Calu3 (cell line): ENCODE measurements around the gene AP2B1. TPM values are rescaled to one million over a fixed set of nuclear protein-coding genes. Genes with fewer than 3 reads are reported as not detected.

ENCODE experiments used
- BruUV-seq: library from RNA; stranded (reverse); fragments of 400-500 nt; replicated peaks from 2 replicates; lab custom pipeline; 2021; lab: Mats Ljungman, UMichigan
- CTCF ChIA-PET: fragments of 300-600 bp; sonication (Branson Sonifier 250); formaldehyde crosslinking; loops from one replicate; lab custom pipeline; 2022; ENCODE audit warnings: antibody characterized with exemption; lab: Charles Lee
- DNase-seq: peaks from one replicate; pipeline ENCODE4 v3.0.0; 2022
- H3K27ac Mint-ChIP-seq: one replicate; pipeline ENCODE4 v1.8.0; 2022; ENCODE audit warnings: mixed read lengths; ENCODE audit not compliant: unreplicated experiment
- H3K27me3 Mint-ChIP-seq: one replicate; pipeline ENCODE4 v1.8.0; 2022; ENCODE audit warnings: mixed read lengths; ENCODE audit not compliant: unreplicated experiment
- H3K36me3 Mint-ChIP-seq: one replicate; pipeline ENCODE4 v1.8.0; 2022; ENCODE audit warnings: mild to moderate bottlenecking, moderate library complexity, mixed read lengths; ENCODE audit not compliant: insufficient read depth, unreplicated experiment
- H3K4me1 Mint-ChIP-seq: one replicate; pipeline ENCODE4 v1.8.0; 2022; ENCODE audit warnings: mild to moderate bottlenecking, low read depth, mixed read lengths; ENCODE audit not compliant: unreplicated experiment
- H3K4me3 Mint-ChIP-seq: one replicate; pipeline ENCODE4 v1.8.0; 2022; ENCODE audit warnings: mild to moderate bottlenecking, low read depth, moderate library complexity, mixed read lengths; ENCODE audit not compliant: unreplicated experiment
- H3K9me3 Mint-ChIP-seq: one replicate; pipeline ENCODE4 v1.8.0; 2022; ENCODE audit warnings: low read depth, mixed read lengths; ENCODE audit not compliant: unreplicated experiment
- intact Hi-C: fragments of 100-400 bp; cut with micrococcal nuclease; formaldehyde crosslinking; loops from one replicate; pipeline ENCODE4 v1.10.0; 2022; ENCODE audit not compliant: unreplicated experiment
- total RNA-seq: library from RNA; stranded (reverse); gene quantifications from 2 replicates; pipeline ENCODE4 v1.2.3, GENCODE V29; 2022
- TF ChIP-seq, protein P1 (sequence below): fragments of 200-600 bp; IDR thresholded peaks from one replicate; pipeline ENCODE4 v1.8.0; 2022; ENCODE audit warnings: antibody characterized with exemption; ENCODE audit not compliant: unreplicated experiment

The AP2B1 gene
- total RNA-seq, 1 experiment from 2014 or later = 309 TPM

DNA sequence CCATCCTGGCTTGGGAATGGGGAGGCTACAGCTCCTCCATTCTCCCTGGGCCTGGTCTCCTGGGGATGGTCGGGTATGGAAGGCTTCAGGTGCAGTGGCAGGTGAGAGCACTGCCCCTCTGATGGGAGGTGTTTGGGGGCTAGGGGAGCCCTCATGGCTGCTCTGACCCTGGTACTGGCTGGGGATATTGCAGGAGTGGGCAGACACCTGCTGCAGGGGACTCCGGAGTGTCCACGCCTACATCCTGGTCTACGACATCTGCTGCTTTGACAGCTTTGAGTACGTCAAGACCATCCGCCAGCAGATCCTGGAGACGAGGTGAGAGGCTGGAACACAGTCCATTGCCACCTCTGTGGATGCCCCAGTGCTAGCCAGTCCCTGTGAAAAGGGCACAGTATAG, 153.1 kb downstream of the AP2B1 start:
- Mint-ChIP-seq H3K27ac (no peak overlapping the region), H3K36me3 (no peaks in the 10 kb centered on the region)
- no TSS peak for BruUV-seq

GRCh38 chr17:35740997-35741931, 154.1 kb downstream of the AP2B1 start:
- Mint-ChIP-seq H3K4me3 (no peak overlapping the region), H3K4me1 (no peaks in the 10 kb centered on the region), H3K36me3 (no peaks in the 10 kb centered on the region), H3K27ac (no peak overlapping the region), H3K9me3 (no peaks in the 10 kb centered on the region), H3K27me3 (peaks cover 78% of the 10 kb centered on the region)
- BruUV-seq = no TSS peak
- intact Hi-C loops = loop anchor here (10.0 kb wide), 1 partner anchor 426 kb away; no protein-coding TSS in a partner anchor
- CTCF ChIA-PET = no interaction called here
- TF ChIP-seq, protein P1, sequence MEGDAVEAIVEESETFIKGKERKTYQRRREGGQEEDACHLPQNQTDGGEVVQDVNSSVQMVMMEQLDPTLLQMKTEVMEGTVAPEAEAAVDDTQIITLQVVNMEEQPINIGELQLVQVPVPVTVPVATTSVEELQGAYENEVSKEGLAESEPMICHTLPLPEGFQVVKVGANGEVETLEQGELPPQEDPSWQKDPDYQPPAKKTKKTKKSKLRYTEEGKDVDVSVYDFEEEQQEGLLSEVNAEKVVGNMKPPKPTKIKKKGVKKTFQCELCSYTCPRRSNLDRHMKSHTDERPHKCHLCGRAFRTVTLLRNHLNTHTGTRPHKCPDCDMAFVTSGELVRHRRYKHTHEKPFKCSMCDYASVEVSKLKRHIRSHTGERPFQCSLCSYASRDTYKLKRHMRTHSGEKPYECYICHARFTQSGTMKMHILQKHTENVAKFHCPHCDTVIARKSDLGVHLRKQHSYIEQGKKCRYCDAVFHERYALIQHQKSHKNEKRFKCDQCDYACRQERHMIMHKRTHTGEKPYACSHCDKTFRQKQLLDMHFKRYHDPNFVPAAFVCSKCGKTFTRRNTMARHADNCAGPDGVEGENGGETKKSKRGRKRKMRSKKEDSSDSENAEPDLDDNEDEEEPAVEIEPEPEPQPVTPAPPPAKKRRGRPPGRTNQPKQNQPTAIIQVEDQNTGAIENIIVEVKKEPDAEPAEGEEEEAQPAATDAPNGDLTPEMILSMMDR = no peak
- DNase-seq = no peak

More for the DNA sequence above, 153.1 kb downstream of the AP2B1 start:
- Mint-ChIP-seq H3K4me3 (no peak overlapping the region), H3K9me3 (no peaks in the 10 kb centered on the region), H3K4me1 (no peaks in the 10 kb centered on the region), H3K27me3 (peaks cover 68% of the 10 kb centered on the region)
- intact Hi-C loops = loop anchor here (10.0 kb wide), 1 partner anchor 425 kb away; no protein-coding TSS in a partner anchor
- DNase-seq = no peak
- TF ChIP-seq, protein P1 = no peak
- CTCF ChIA-PET = interaction anchor here (0.8 kb wide), 1 partner anchor 200 kb away, joined by 3 read pairs; no protein-coding TSS in a partner anchor

- Mint-ChIP-seq H3K27me3 (peaks cover 78% of the 10 kb centered on the region), H3K4me3 (no peak overlapping the region), H3K4me1 (no peaks in the 10 kb centered on the region), H3K9me3 (no peaks in the 10 kb centered on the region), H3K27ac (no peak overlapping the region), H3K36me3 (no peaks in the 10 kb centered on the region)
- BruUV-seq = no TSS peak
- intact Hi-C loops = loop anchor here (10.0 kb wide), 1 partner anchor 428 kb away; no protein-coding TSS in a partner anchor
- CTCF ChIA-PET = no interaction called here
- TF ChIP-seq, protein P1 = no peak
- DNase-seq = no peak
Observed at GRCh38 chr17:35742496-35742895, 155.4 kb downstream of the AP2B1 start.

DNA sequence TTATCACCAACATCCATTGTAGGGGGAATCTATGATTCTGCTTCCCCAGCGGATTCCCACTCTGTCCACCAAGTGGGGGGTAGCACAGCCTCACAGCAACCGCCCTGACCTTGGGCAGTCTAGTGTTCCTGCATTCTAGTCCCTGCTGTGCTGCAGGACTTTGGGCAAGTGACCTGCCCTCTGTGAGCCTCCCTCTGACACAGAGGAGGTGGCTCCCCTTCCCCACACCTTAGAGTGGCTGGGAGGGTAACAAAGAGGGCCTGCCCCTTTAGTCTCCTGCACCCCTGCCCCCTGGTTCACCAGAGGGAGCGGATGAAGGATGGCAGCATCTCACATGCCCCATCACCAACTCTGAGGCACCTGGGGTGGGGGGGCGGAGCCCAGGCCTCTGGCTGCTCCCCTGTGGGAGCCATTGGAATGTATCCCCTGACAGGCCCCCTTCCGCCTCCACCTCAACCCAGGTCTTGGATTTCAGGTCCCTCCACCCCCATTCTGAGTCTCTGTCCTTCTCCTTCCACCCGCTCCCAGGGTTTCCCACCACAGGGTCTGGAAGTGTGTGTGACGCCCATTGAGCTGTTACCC, 155.9 kb downstream of the AP2B1 start:
- Mint-ChIP-seq H3K4me1 (no peaks in the 10 kb centered on the region), H3K4me3 (no peak overlapping the region), H3K9me3 (no peaks in the 10 kb centered on the region), H3K27me3 (peaks cover 78% of the 10 kb centered on the region), H3K27ac (no peak overlapping the region), H3K36me3 (no peaks in the 10 kb centered on the region)
- no TSS peak for BruUV-seq
- DNase-seq = no peak
- TF ChIP-seq, protein P1 = no peak
- intact Hi-C loops = loop anchor here (10.0 kb wide), 1 partner anchor 428 kb away; no protein-coding TSS in a partner anchor
- CTCF ChIA-PET = no interaction called here
